AG04450 (cell line): Measurements from ENCODE around the gene TUBGCP3. TPM values are rescaled to one million over a fixed set of nuclear protein-coding genes. Genes with fewer than 3 reads are reported as not detected.

Experiments used
- CTCF ChIA-PET: fragments of 300-600, 350-600 bp; formaldehyde crosslinking; extraction: SDS; loops from one replicate; lab custom pipeline; 2022; ENCODE audit warnings: antibody characterized with exemption, inconsistent platforms; lab: Charles Lee
- POLR2A ChIA-PET: fragments of 350-600 bp; formaldehyde crosslinking; extraction: SDS; loops from one replicate; lab custom pipeline; 2021; ENCODE audit warnings: antibody characterized with exemption, inconsistent platforms; lab: Yijun Ruan, JAX
- DNase-seq: peaks from one replicate; pipeline ENCODE4 v3.0.0-alpha.2; 2011; ENCODE audit warnings: low read depth, low spot score
- H3K27ac ChIP-seq: one replicate; pipeline ENCODE4 v1.5.1; 2012; ENCODE audit warnings: low read depth, low read length, control low read depth
- H3K27me3 ChIP-seq: one replicate; pipeline ENCODE4 v1.6.0; 2012; ENCODE audit warnings: low read length; ENCODE audit not compliant: control insufficient read depth, insufficient read depth
- H3K4me3 ChIP-seq: 2 replicates; pipeline ENCODE4 v1.5.1; 2011; ENCODE audit warnings: mild to moderate bottlenecking, low read depth, low read length, control low read depth
- H3K9me3 ChIP-seq: 2 replicates; pipeline ENCODE4 v1.5.1; 2012; ENCODE audit warnings: low read length; ENCODE audit not compliant: control insufficient read depth, insufficient read depth
- polyA plus RNA-seq: library from polyadenylated mRNA; depleted of rRNA; stranded (reverse); fragments of >200 nt; gene quantifications from 2 replicates; pipeline ENCODE4 v1.2.3, GENCODE V29; 2011
- TF ChIP-seq, protein P1 (sequence below): IDR thresholded peaks from 2 replicates; pipeline ENCODE4 v1.5.1; 2011; ENCODE audit warnings: low read depth, low read length, control low read depth, inconsistent platforms

TUBGCP3 gene
- polyA plus RNA-seq, 1 experiment = 11.3 TPM

DNA sequence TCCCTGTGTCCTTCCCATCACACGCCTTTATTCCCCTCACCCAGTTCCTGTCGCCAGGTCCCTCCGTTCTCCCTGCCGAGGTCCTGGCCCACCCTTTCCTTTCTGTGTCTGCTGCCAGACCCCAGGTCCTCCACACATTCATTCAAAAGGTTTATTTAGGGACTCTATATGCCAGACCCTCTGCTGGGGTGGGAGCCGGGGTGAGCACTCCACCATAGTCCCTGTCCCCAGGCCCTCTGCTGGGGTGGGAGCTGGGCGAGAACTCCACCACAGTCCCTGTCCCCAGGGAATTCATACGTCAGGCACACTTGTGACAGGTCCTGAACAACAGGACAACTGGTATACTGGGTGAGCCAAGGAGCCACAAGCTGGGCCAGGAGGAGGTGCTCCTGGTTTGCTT lies 34.4 kb upstream of the TUBGCP3 start:
- CTCF ChIA-PET = interaction anchor here (0.5 to 0.7 kb wide), 2 partner anchors 252 to 262 kb away, joined by 3 read pairs; no protein-coding TSS in a partner anchor
- POLR2A ChIA-PET = interaction anchor here (0.7 kb wide), 1 partner anchor 11 kb away, joined by 5 read pairs; no protein-coding TSS in a partner anchor

DNA sequence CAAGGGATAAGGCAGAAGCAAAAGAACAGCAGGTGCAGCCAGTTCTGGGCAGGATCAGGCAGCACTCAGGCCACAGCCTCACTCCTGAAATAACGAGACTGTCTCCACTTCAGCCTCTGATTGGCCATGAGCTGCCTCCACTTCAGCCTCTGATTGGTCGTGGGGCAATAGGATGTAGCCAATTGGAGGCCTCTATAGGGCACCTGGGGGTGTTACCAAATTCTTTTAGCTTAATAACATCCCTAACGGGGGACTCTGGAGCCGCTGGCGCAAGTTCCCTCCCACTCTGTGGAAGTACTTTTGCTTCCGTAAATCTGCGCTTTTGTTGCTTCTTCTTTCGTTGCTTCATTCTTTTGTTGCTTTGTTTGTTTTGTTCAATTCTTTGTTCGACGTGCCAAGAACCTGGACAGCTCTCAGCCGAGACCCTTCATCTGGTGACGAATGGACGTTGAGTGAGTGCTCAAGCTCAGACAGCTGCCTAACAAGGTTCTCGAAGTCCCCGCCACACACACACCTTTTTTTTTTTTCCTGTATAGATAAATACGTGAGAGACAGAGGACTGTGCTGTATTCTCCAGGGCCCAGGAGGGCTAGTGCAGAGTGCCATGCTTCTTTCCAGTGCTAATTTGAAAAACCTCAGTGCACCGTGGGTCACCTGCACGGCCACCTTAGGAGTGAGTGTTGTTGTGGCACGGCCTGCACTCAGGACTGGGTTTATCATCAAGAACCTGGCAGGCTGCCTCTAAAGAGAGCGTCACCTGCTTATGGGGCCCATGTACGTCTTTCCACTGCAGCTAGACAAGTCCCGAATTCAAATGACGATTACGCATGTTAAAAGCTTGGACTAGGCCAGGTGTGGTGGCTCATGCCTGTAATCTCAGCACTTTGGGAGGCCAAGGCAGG lies 32.0 kb upstream of the TUBGCP3 start:
- DNase-seq = no peak
- H3K4me3 ChIP-seq = no peak overlapping the region
- ChIA-PET CTCF (interaction anchor here (2.3 kb wide), 1 partner anchor 13 kb away, joined by 12 read pairs; no protein-coding TSS in a partner anchor), POLR2A (no interaction called here)
- TF ChIP-seq, protein P1, sequence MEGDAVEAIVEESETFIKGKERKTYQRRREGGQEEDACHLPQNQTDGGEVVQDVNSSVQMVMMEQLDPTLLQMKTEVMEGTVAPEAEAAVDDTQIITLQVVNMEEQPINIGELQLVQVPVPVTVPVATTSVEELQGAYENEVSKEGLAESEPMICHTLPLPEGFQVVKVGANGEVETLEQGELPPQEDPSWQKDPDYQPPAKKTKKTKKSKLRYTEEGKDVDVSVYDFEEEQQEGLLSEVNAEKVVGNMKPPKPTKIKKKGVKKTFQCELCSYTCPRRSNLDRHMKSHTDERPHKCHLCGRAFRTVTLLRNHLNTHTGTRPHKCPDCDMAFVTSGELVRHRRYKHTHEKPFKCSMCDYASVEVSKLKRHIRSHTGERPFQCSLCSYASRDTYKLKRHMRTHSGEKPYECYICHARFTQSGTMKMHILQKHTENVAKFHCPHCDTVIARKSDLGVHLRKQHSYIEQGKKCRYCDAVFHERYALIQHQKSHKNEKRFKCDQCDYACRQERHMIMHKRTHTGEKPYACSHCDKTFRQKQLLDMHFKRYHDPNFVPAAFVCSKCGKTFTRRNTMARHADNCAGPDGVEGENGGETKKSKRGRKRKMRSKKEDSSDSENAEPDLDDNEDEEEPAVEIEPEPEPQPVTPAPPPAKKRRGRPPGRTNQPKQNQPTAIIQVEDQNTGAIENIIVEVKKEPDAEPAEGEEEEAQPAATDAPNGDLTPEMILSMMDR = no peak
- no peaks in the 10 kb centered on the region; the same call in 1 of the 2 replicates for H3K9me3 ChIP-seq
- H3K27ac ChIP-seq = no peak overlapping the region
- peaks cover 34% of the 10 kb centered on the region for H3K27me3 ChIP-seq

More for the DNA sequence above, 34.4 kb upstream of the TUBGCP3 start:
- H3K27ac ChIP-seq = no peak overlapping the region
- no peak for DNase-seq
- TF ChIP-seq, protein P1 = no peak
- H3K9me3 ChIP-seq = no peaks in the 10 kb centered on the region; the same call in 1 of the 2 replicates
- no peak overlapping the region for H3K4me3 ChIP-seq
- H3K27me3 ChIP-seq = peaks cover 35% of the 10 kb centered on the region

DNA sequence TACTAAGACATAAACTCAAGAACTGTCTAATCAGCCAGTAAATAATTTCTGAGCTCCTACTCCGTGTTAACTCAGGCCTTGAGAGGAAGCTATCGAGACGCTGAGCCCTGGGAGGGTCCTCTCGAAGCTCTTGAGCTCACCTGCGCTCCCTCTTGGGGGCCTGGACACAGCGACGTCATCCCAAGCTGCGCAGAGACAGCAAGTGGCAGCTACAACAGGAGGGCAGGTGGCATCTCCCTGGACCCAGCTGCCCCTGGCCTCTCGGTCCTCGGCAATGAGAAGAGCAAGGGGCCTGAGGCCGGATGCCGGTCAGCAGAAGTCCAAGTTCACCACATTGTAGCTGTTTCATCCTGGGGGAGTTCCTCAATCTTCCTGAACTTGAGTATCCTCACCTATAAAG lies 30.5 kb upstream of the TUBGCP3 start:
- Histone ChIP-seq H3K4me3 (no peak overlapping the region), H3K9me3 (no peaks in the 10 kb centered on the region; the same call in 1 of the 2 replicates), H3K27me3 (peaks cover 34% of the 10 kb centered on the region), H3K27ac (no peak overlapping the region)
- DNase-seq = no peak
- CTCF ChIA-PET = interaction anchor here (0.7 to 1.9 kb wide), 3 partner anchors 12 to 256 kb away, joined by 3 to 7 read pairs (median 6); no protein-coding TSS in a partner anchor
- POLR2A ChIA-PET = no interaction called here
- TF ChIP-seq, protein P1 = no peak

DNA sequence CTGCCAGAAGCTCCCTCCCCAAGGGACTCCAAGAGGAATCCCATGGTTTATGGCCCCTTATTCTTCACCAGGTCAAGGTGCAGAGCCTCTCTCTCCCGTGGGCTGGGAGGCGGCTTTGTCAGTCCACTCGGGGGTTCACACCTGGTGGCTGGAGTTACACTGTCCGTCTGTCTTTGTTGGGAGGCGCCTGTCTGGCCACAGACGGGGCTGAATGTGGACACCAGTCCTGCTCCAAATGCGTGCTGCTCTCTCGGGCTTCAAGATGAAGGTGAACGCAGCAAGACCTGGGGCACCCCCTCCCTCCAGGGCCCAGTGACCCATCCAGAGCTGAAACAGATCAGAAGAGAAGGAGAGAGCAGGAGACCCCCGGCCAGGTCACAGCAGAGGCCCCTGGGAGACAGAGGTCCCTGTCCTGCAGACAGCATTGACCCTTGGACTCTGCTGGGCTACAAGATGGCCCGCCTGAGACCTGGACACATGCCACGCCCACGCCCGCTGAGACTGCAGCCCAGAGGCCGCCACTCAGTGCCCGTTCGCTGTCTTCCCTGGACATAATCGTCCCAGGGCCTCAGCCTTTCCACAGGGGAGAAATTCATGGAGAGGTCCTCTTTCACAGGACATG lies 29.9 kb upstream of the TUBGCP3 start:
- Histone ChIP-seq H3K4me3 (no peak overlapping the region), H3K27ac (no peak overlapping the region), H3K27me3 (peaks cover 31% of the 10 kb centered on the region), H3K9me3 (no peaks in the 10 kb centered on the region; the same call in 1 of the 2 replicates)
- CTCF ChIA-PET = interaction anchor here (1.8 to 1.9 kb wide), 2 partner anchors 11 to 257 kb away, joined by 6 to 7 read pairs; no protein-coding TSS in a partner anchor
- DNase-seq = no peak
- POLR2A ChIA-PET = no interaction called here
- TF ChIP-seq, protein P1 = no peak
